Colonic mucosa (tissue), 4 donors: ENCODE results near the gene KCTD4. TPM values are rescaled to one million over a fixed set of nuclear protein-coding genes. Genes with fewer than 3 reads are reported as not detected.

Source experiments
- DNase-seq: peaks from one replicate; pipeline ENCODE4 v3.0.0-alpha.2; 2020
- H3K27ac ChIP-seq: fragments of 200-600 bp; one replicate; pipeline ENCODE4 v1.8.0; 2021
- H3K27me3 ChIP-seq: fragments of 200-600 bp; one replicate; pipeline ENCODE4 v1.8.0; 2021
- H3K36me3 ChIP-seq: fragments of 200-600 bp; one replicate; pipeline ENCODE4 v1.8.0; 2021
- H3K4me1 ChIP-seq: fragments of 200-600 bp; one replicate; pipeline ENCODE4 v1.8.0; 2021; ENCODE audit warnings: mild to moderate bottlenecking
- H3K4me3 ChIP-seq: fragments of 200-600 bp; one replicate; pipeline ENCODE4 v1.8.0; 2021
- H3K9ac ChIP-seq, 2 donors: one replicate each; pipeline ENCODE4 v1.7.0; 2013; ENCODE audit warnings: control low read depth in 2 of 2, low read depth in 2 of 2, low read length in 2 of 2
- H3K9me3 ChIP-seq: fragments of 200-600 bp; one replicate; pipeline ENCODE4 v1.8.0; 2021
- CTCF ChIP-seq: fragments of 200-600 bp; IDR thresholded peaks from one replicate; pipeline ENCODE4 v1.8.0; 2022; ENCODE audit warnings: antibody characterized with exemption, mild to moderate bottlenecking
- intact Hi-C: fragments of 100-400 bp; cut with DNase I; formaldehyde crosslinking; loops from one replicate; pipeline ENCODE4 v1.14.1; 2022
- total RNA-seq, 2 donors: library from RNA; stranded (reverse); fragmentation: NEBNext Ultra II Directional in 1 of 2; extraction: Animal tissue kit (Norgen Biotek cat#: 25700) in 1 of 2; gene quantifications; one replicate each; pipeline ENCODE4 v1.2.1, GENCODE V29; 2021
- donor health status: healthy.
- donor health status: DM: no; HTN: no; CAD: no.
- donor health status: DM: no; HTN: no; CAD: no.

KCTD4 gene
- total RNA-seq, 2 donors from 2014 or later: 0.58 to 0.84 TPM

- no peak overlapping the region for H3K27ac ChIP-seq
- DNase-seq: no peak
- TF ChIP-seq CTCF: no peak
- H3K36me3 ChIP-seq: no peaks in the 10 kb centered on the region
- H3K9me3 ChIP-seq: no peaks in the 10 kb centered on the region
- no peaks in the 10 kb centered on the region for H3K27me3 ChIP-seq
- intact Hi-C loops: no loop called here
- H3K9ac ChIP-seq: no peak overlapping the region
- H3K4me3 ChIP-seq: no peak overlapping the region
- H3K4me1 ChIP-seq: no peaks in the 10 kb centered on the region
Observed at GRCh38 chr13:45216193-45216592, 15.3 kb upstream of the KCTD4 start.

GRCh38 chr13:45215392-45216077 is 14.7 kb upstream of the KCTD4 start:
- H3K4me1 ChIP-seq: no peaks in the 10 kb centered on the region
- H3K9ac ChIP-seq: no peak overlapping the region
- no peaks in the 10 kb centered on the region for H3K36me3 ChIP-seq
- TF ChIP-seq CTCF: no peak
- DNase-seq: no peak
- intact Hi-C loops: no loop called here
- H3K9me3 ChIP-seq: no peaks in the 10 kb centered on the region
- no peak overlapping the region for H3K27ac ChIP-seq
- H3K4me3 ChIP-seq: no peak overlapping the region
- H3K27me3 ChIP-seq: no peaks in the 10 kb centered on the region

- no peaks in the 10 kb centered on the region for H3K27me3 ChIP-seq
- H3K36me3 ChIP-seq: no peaks in the 10 kb centered on the region
- H3K9ac ChIP-seq: no peak overlapping the region
- peaks cover 3% of the 10 kb centered on the region for H3K4me1 ChIP-seq
- TF ChIP-seq CTCF: no peak
- intact Hi-C loops: no loop called here
- no peak for DNase-seq
- no peaks in the 10 kb centered on the region for H3K9me3 ChIP-seq
- H3K27ac ChIP-seq: no peak overlapping the region
- no peak overlapping the region for H3K4me3 ChIP-seq
Observed at GRCh38 chr13:45209229-45209628, 8.4 kb upstream of the KCTD4 start.

GRCh38 chr13:45208132-45208531 is 7.3 kb upstream of the KCTD4 start:
- H3K9me3 ChIP-seq: no peaks in the 10 kb centered on the region
- no peak for DNase-seq
- no peaks in the 10 kb centered on the region for H3K27me3 ChIP-seq
- H3K4me3 ChIP-seq: no peak overlapping the region
- no peaks in the 10 kb centered on the region for H3K36me3 ChIP-seq
- intact Hi-C loops: no loop called here
- no peak overlapping the region for H3K27ac ChIP-seq
- H3K9ac ChIP-seq: no peak overlapping the region
- peaks cover 3% of the 10 kb centered on the region for H3K4me1 ChIP-seq
- TF ChIP-seq CTCF: no peak

GRCh38 chr13:45207319-45207718 is 6.5 kb upstream of the KCTD4 start:
- no peak for TF ChIP-seq CTCF
- H3K36me3 ChIP-seq: no peaks in the 10 kb centered on the region
- H3K4me1 ChIP-seq: peaks cover 3% of the 10 kb centered on the region
- intact Hi-C loops: no loop called here
- no peak overlapping the region for H3K4me3 ChIP-seq
- H3K27ac ChIP-seq: no peak overlapping the region
- no peak for DNase-seq
- H3K9ac ChIP-seq: no peak overlapping the region
- H3K9me3 ChIP-seq: no peaks in the 10 kb centered on the region
- H3K27me3 ChIP-seq: no peaks in the 10 kb centered on the region
